HEK293T (cell line): ENCODE results near the gene GRAP.

ENCODE experiments used
- CTCF ChIA-PET: fragments of 350-600 bp; formaldehyde crosslinking; extraction: SDS; loops from one replicate; lab custom pipeline; 2021; ENCODE audit warnings: antibody characterized with exemption, inconsistent platforms; lab: Yijun Ruan, JAX
- POLR2A ChIA-PET: fragments of 350-600 bp; formaldehyde crosslinking; extraction: SDS; loops from one replicate; lab custom pipeline; 2020; ENCODE audit warnings: antibody characterized with exemption, inconsistent platforms; lab: Yijun Ruan, JAX
- DNase-seq: peaks from one replicate; pipeline ENCODE4 v3.0.0; 2012; ENCODE audit warnings: mixed read lengths; ENCODE audit errors: extremely low spot score
- ARNT ChIP-seq: fragments of 450-650 bp; IDR thresholded peaks from 2 replicates; pipeline ENCODE4 v1.6.1; 2017; ENCODE audit warnings: mild to moderate bottlenecking
- BHLHE40 ChIP-seq: fragments of 450-650 bp; IDR thresholded peaks from 2 replicates; pipeline ENCODE4 v1.6.1; 2016; ENCODE audit warnings: mild to moderate bottlenecking, moderate library complexity, borderline replicate concordance
- CTBP1 ChIP-seq: fragments of 450-650 bp; IDR thresholded peaks from 2 replicates; pipeline ENCODE4 v1.6.1; 2016; ENCODE audit warnings: borderline replicate concordance
- ELF4 ChIP-seq: fragments of 450-650 bp; IDR thresholded peaks from 2 replicates; pipeline ENCODE4 v1.6.1; 2017; ENCODE audit warnings: antibody characterized with exemption
- FOXA1 ChIP-seq: fragments of 450-650 bp; IDR thresholded peaks from 2 replicates; pipeline ENCODE4 v1.6.1; 2016; ENCODE audit warnings: mild to moderate bottlenecking
- FOXK2 ChIP-seq: fragments of 450-650 bp; IDR thresholded peaks from 2 replicates; pipeline ENCODE4 v1.6.1; 2016; ENCODE audit warnings: mild to moderate bottlenecking
- FOXM1 ChIP-seq: fragments of 450-650 bp; IDR thresholded peaks from 2 replicates; pipeline ENCODE4 v1.6.1; 2017; ENCODE audit warnings: mild to moderate bottlenecking, borderline replicate concordance
- HDGF ChIP-seq: fragments of 450-650 bp; IDR thresholded peaks from 2 replicates; pipeline ENCODE4 v1.6.1; 2017; ENCODE audit warnings: antibody characterized with exemption, borderline replicate concordance
- L3MBTL2 ChIP-seq: fragments of 450-650 bp; conservative IDR thresholded peaks from 2 replicates; pipeline ENCODE4 v1.6.1; 2016; ENCODE audit warnings: mild to moderate bottlenecking
- LEF1 ChIP-seq: fragments of 450-650 bp; IDR thresholded peaks from 2 replicates; pipeline ENCODE4 v1.6.1; 2017; ENCODE audit warnings: mild to moderate bottlenecking, borderline replicate concordance
- NFRKB ChIP-seq: fragments of 450-650 bp; IDR thresholded peaks from 2 replicates; pipeline ENCODE4 v1.6.1; 2016; ENCODE audit warnings: mild to moderate bottlenecking, moderate library complexity
- PKNOX1 ChIP-seq: fragments of 450-650 bp; IDR thresholded peaks from 2 replicates; pipeline ENCODE4 v1.6.1; 2016
- SP1 ChIP-seq: fragments of 450-650 bp; IDR thresholded peaks from 2 replicates; pipeline ENCODE4 v1.6.1; 2017
- SUZ12 ChIP-seq: fragments of 450-650 bp; IDR thresholded peaks from 2 replicates; pipeline ENCODE4 v1.6.1; 2016; ENCODE audit warnings: mild to moderate bottlenecking
- TARDBP ChIP-seq: fragments of 450-650 bp; IDR thresholded peaks from 2 replicates; pipeline ENCODE4 v1.6.1; 2016
- ZNF384 ChIP-seq: fragments of 450-650 bp; IDR thresholded peaks from 2 replicates; pipeline ENCODE4 v1.6.1; 2016

GRAP gene

GRCh38 chr17:18980682-18981334, 65.9 kb downstream of the GRAP start:
- CTCF ChIA-PET, result interaction anchor here (3.3 kb wide), 1 partner anchor 20 kb away, joined by 13 read pairs; no protein-coding TSS in a partner anchor
- DNase-seq, result no peak
- POLR2A ChIA-PET, result interaction anchor here (2.0 kb wide), 1 partner anchor 11 kb away, joined by 7 read pairs; no protein-coding TSS in a partner anchor
- no peak for TF ChIP-seq SP1
- no peak for TF ChIP-seq FOXK2

GRCh38 chr17:18978655-18979054, 68.1 kb downstream of the GRAP start:
- ChIA-PET CTCF (interaction anchor here (1.3 kb wide), 1 partner anchor 18 kb away, joined by 6 read pairs; no protein-coding TSS in a partner anchor), POLR2A (interaction anchor here (2.1 kb wide), 1 partner anchor 12 kb away, joined by 5 read pairs; no protein-coding TSS in a partner anchor)
- TF ChIP-seq PKNOX1, result no peak
- no peak for TF ChIP-seq FOXA1
- no peak for TF ChIP-seq ELF4
- no peak for TF ChIP-seq ZNF384
- no peak for TF ChIP-seq BHLHE40
- no peak for TF ChIP-seq SP1
- TF ChIP-seq TARDBP, result no peak
- no peak for TF ChIP-seq L3MBTL2
- no peak for TF ChIP-seq NFRKB
- no peak for TF ChIP-seq SUZ12
- no peak for TF ChIP-seq CTBP1
- TF ChIP-seq LEF1, result no peak
- no peak for TF ChIP-seq FOXM1
- TF ChIP-seq ARNT, result no peak
- no peak for TF ChIP-seq FOXK2
- no peak for DNase-seq

- ChIA-PET POLR2A (interaction anchor here (2.1 kb wide), 1 partner anchor 13 kb away, joined by 5 read pairs; no protein-coding TSS in a partner anchor), CTCF (interaction anchor here (1.3 kb wide), 1 partner anchor 17 kb away, joined by 6 read pairs; no protein-coding TSS in a partner anchor)
- TF ChIP-seq L3MBTL2 (no peak), ELF4 (no peak), ZNF384 (no peak), FOXK2 (no peak), NFRKB (no peak), ARNT (no peak)
- no peak for DNase-seq
These were observed 68.7 kb downstream of the GRAP start for GRCh38 chr17:18978050-18978449.

GRCh38 chr17:18977646-18978045, 69.1 kb downstream of the GRAP start:
- TF ChIP-seq BHLHE40 (no peak), ZNF384 (no peak), FOXM1 (no peak), TARDBP (no peak), SP1 (no peak), PKNOX1 (no peak), ELF4 (no peak)
- no peak for DNase-seq
- POLR2A ChIA-PET, result no interaction called here
- CTCF ChIA-PET, result interaction anchor here (1.3 kb wide), 1 partner anchor 17 kb away, joined by 6 read pairs; no protein-coding TSS in a partner anchor

- no peak for DNase-seq
- ChIA-PET POLR2A (interaction anchor here (1.3 kb wide), 1 partner anchor 25 kb away, joined by 3 read pairs; no protein-coding TSS in a partner anchor), CTCF (no interaction called here)
- no peak for TF ChIP-seq TARDBP
- no peak for TF ChIP-seq BHLHE40
- no peak for TF ChIP-seq NFRKB
- TF ChIP-seq ZNF384, result no peak
- TF ChIP-seq SUZ12, result no peak
- TF ChIP-seq ARNT, result no peak
- TF ChIP-seq FOXA1, result no peak
- TF ChIP-seq ELF4, result no peak
- no peak for TF ChIP-seq SP1
- TF ChIP-seq PKNOX1, result no peak
- TF ChIP-seq CTBP1, result no peak
- TF ChIP-seq L3MBTL2, result no peak
- no peak for TF ChIP-seq FOXK2
- TF ChIP-seq LEF1, result no peak
- TF ChIP-seq FOXM1, result no peak
- no peak for TF ChIP-seq HDGF
These were observed 69.7 kb downstream of the GRAP start for GRCh38 chr17:18977021-18977420.

GRCh38 chr17:18976201-18976600, 70.6 kb downstream of the GRAP start:
- TF ChIP-seq FOXM1, result no peak
- no peak for TF ChIP-seq L3MBTL2
- TF ChIP-seq ELF4, result no peak
- no peak for TF ChIP-seq FOXK2
- ChIA-PET POLR2A (interaction anchor here (1.3 kb wide), 1 partner anchor 26 kb away, joined by 3 read pairs; no protein-coding TSS in a partner anchor), CTCF (no interaction called here)
- DNase-seq, result no peak
